GM21529 (cell line): ENCODE results near the gene WBP1.
A peak's percentile ranks its signal among the peaks of the same experiment; 100 is the strongest.
"Not testable (repeated sequence)": the region's sequence is repeated elsewhere in the genome, so short reads cannot be mapped to it uniquely, and the experiment has no call there.

ENCODE experiments used
- ATAC-seq: cut with Tn5 transposase; IDR thresholded peaks from one replicate; pipeline ENCODE4 v1.9.1; 2021; ENCODE audit not compliant: unreplicated experiment

The WBP1 gene

GRCh38 chr2:74427551-74427950, 30.7 kb upstream of the WBP1 start:
- no peak for ATAC-seq

- no peak for ATAC-seq
Measured at GRCh38 chr2:74428675-74429074, 29.6 kb upstream of the WBP1 start.

- no peak for ATAC-seq
Measured at GRCh38 chr2:74429487-74430451, 28.5 kb upstream of the WBP1 start.

GRCh38 chr2:74430502-74430901, 27.7 kb upstream of the WBP1 start:
- no peak for ATAC-seq

- no peak for ATAC-seq
Measured at GRCh38 chr2:74436111-74436805, 22.0 kb upstream of the WBP1 start.

- ATAC-seq = no peak
Measured at GRCh38 chr2:74436848-74437695, 21.2 kb upstream of the WBP1 start.

- ATAC-seq = no peak
Measured at GRCh38 chr2:74438248-74438647, 20.0 kb upstream of the WBP1 start.

GRCh38 chr2:74439373-74439772, 18.9 kb upstream of the WBP1 start:
- ATAC-seq = no peak

- no peak for ATAC-seq
Measured at GRCh38 chr2:74439803-74440377, 18.3 kb upstream of the WBP1 start.

- ATAC-seq = peak; percentile 88
Measured at GRCh38 chr2:74440378-74441169, 17.7 kb upstream of the WBP1 start.

- ATAC-seq = no peak
Measured at GRCh38 chr2:74441170-74441689, 17.0 kb upstream of the WBP1 start.

- no peak for ATAC-seq
Measured at GRCh38 chr2:74441690-74442482, 16.4 kb upstream of the WBP1 start, which contains the start of gene RTKN. TSS of gene RTKN (minus strand) at chr2:74441937. CDS start at chr2:74441816, 121 bp downstream.

GRCh38 chr2:74442483-74443297, 15.5 kb upstream of the WBP1 start:
- ATAC-seq = not testable (repeated sequence)

GRCh38 chr2:74444498-74445318, 13.5 kb upstream of the WBP1 start:
- ATAC-seq = no peak

- no peak for ATAC-seq
Measured at GRCh38 chr2:74447230-74447999, 10.8 kb upstream of the WBP1 start.

- ATAC-seq = no peak
Measured at GRCh38 chr2:74448771-74449170, 9.5 kb upstream of the WBP1 start.
